CD14-positive monocyte (primary cell): Measurements from ENCODE around the gene RTN4R. TPM values are rescaled to one million over a fixed set of nuclear protein-coding genes. Genes with fewer than 3 reads are reported as not detected.

ENCODE experiments used
- DNase-seq, 3 donors: peaks; one replicate each; pipeline ENCODE4 v3.0.0-alpha.2; 2011 to 2022
- H2AFZ ChIP-seq: 2 replicates; pipeline ENCODE4 v1.6.0; 2012; ENCODE audit warnings: mild to moderate bottlenecking, low read depth, low read length, inconsistent platforms; ENCODE audit not compliant: insufficient read depth, poor library complexity, severe bottlenecking
- H3K27ac ChIP-seq, 2 donors: 1 replicate in 1 of 2; 2 replicates in 1 of 2; pipeline ENCODE4 v1.5.1; 2012 to 2013; ENCODE audit warnings: low read length in 2 of 2, control low read depth in 1 of 2, inconsistent platforms in 1 of 2, low read depth in 1 of 2, mild to moderate bottlenecking in 1 of 2
- H3K27me3 ChIP-seq, 2 donors: one replicate each; pipeline versions ENCODE4 v1.6.0 to v1.6.1; 2011 to 2013; ENCODE audit warnings: low read length in 2 of 2; ENCODE audit not compliant: control insufficient read depth in 2 of 2, insufficient read depth in 2 of 2
- H3K36me3 ChIP-seq, 2 donors: replicated peaks in 1 of 2; 1 replicate in 1 of 2; 2 replicates in 1 of 2; pipeline versions ENCODE4 v1.5.1 to v1.6.1; 2012 to 2013; ENCODE audit warnings: low read length in 2 of 2, control low read depth in 1 of 2, inconsistent platforms in 1 of 2, mild to moderate bottlenecking in 1 of 2; ENCODE audit not compliant: insufficient read depth in 2 of 2, control insufficient read depth in 1 of 2
- H3K4me1 ChIP-seq, 2 donors: 1 replicate in 1 of 2; 2 replicates in 1 of 2; pipeline versions ENCODE4 v1.5.1 to v1.6.1; 2012 to 2013; ENCODE audit warnings: low read length in 2 of 2, control low read depth in 1 of 2, inconsistent platforms in 1 of 2, mild to moderate bottlenecking in 1 of 2, moderate library complexity in 1 of 2; ENCODE audit not compliant: insufficient read depth in 2 of 2, control insufficient read depth in 1 of 2
- H3K4me2 ChIP-seq: replicated peaks from 2 replicates; pipeline ENCODE3; 2012; ENCODE audit warnings: low read length, moderate library complexity, mild to moderate bottlenecking; ENCODE audit not compliant: poor library complexity, severe bottlenecking; ENCODE audit errors: extremely low read depth
- H3K4me3 ChIP-seq, 3 experiments: fragments of 200-600 bp in 1 of 3; sonication (generic) in 1 of 3; replicated peaks in 1 of 3; 1 replicate in 2 of 3; 2 replicates in 1 of 3; pipeline ENCODE4 v1.5.1; 2011 to 2013; ENCODE audit warnings: low read length in 3 of 3, mild to moderate bottlenecking in 3 of 3, control low read depth in 2 of 3, low read depth in 2 of 3, inconsistent platforms in 1 of 3, moderate library complexity in 1 of 3
- H3K79me2 ChIP-seq: 2 replicates; pipeline ENCODE4 v1.6.0; 2012; ENCODE audit warnings: mild to moderate bottlenecking, control low read depth, inconsistent platforms, low read length, moderate library complexity; ENCODE audit not compliant: insufficient read depth
- H3K9ac ChIP-seq: 2 replicates; pipeline ENCODE4 v1.6.0; 2017; ENCODE audit warnings: low read length, mild to moderate bottlenecking; ENCODE audit not compliant: insufficient read depth, poor library complexity, severe bottlenecking
- H3K9me3 ChIP-seq, 2 donors: replicated peaks in 1 of 2; 1 replicate in 1 of 2; 2 replicates in 1 of 2; pipeline versions ENCODE4 v1.5.1 to v1.6.1; 2012 to 2013; ENCODE audit warnings: low read length in 2 of 2, control low read depth in 1 of 2; ENCODE audit not compliant: control insufficient read depth in 1 of 2, insufficient read depth in 1 of 2
- H4K20me1 ChIP-seq: 2 replicates; pipeline ENCODE4 v1.6.0; 2012; ENCODE audit warnings: mild to moderate bottlenecking, low read length, control low read depth, moderate library complexity; ENCODE audit not compliant: insufficient read depth
- H3K27ac Mint-ChIP-seq, 7 donors: one replicate each; pipeline ENCODE4 v1.8.0; 2020; ENCODE audit warnings: mild to moderate bottlenecking in 7 of 7, mixed read lengths in 7 of 7, moderate library complexity in 6 of 7, inconsistent platforms in 2 of 7
- H3K27me3 Mint-ChIP-seq, 3 donors: one replicate each; pipeline ENCODE4 v1.8.0; 2021 to 2022; ENCODE audit warnings: low read depth in 3 of 3, mild to moderate bottlenecking in 3 of 3, mixed read lengths in 3 of 3, moderate library complexity in 3 of 3, inconsistent platforms in 1 of 3
- H3K36me3 Mint-ChIP-seq, 2 donors: one replicate each; pipeline ENCODE4 v1.8.0; 2020; ENCODE audit warnings: mixed read lengths in 2 of 2, inconsistent platforms in 1 of 2, mild to moderate bottlenecking in 1 of 2
- H3K4me1 Mint-ChIP-seq: one replicate; pipeline ENCODE4 v1.8.0; 2020; ENCODE audit warnings: mild to moderate bottlenecking, mixed read lengths
- H3K4me3 Mint-ChIP-seq, 2 donors: one replicate each; pipeline ENCODE4 v1.8.0; 2020; ENCODE audit warnings: mild to moderate bottlenecking in 2 of 2, mixed read lengths in 2 of 2, moderate library complexity in 1 of 2
- H3K9me3 Mint-ChIP-seq, 7 donors: one replicate each; pipeline ENCODE4 v1.8.0; 2020 to 2022; ENCODE audit warnings: mixed read lengths in 7 of 7, mild to moderate bottlenecking in 6 of 7, moderate library complexity in 6 of 7, inconsistent platforms in 2 of 7
- WGBS: methylation state at CpG from one replicate; pipeline ENCODE4 v1.1.5; 2013; ENCODE audit warnings: missing lambda C conversion rate; ENCODE audit not compliant: insufficient coverage; 5-methylcytosine and 5-hydroxymethylcytosine counted together
- intact Hi-C, 2 donors: fragments of 100-400 bp; cut with micrococcal nuclease; formaldehyde crosslinking; loops; one replicate each; pipeline versions ENCODE4 v1.15.0 to v1.15.1; 2023
- polyA plus RNA-seq, 3 donors: library from polyadenylated mRNA; depleted of rRNA in 1 of 3; unstranded in 2 of 3; stranded (reverse) in 1 of 3; fragments of 300-500 nt in 2 of 3; fragments of >200 nt in 1 of 3; fragmentation: Illumina TruSeq in 2 of 3; gene quantifications; 1 replicate in 2 of 3; 2 replicates in 1 of 3; pipeline ENCODE4 v1.2.3, GENCODE V29; 2012 to 2021
- TF ChIP-seq, protein P1 (sequence below): fragments of 200-600 bp; IDR thresholded peaks from one replicate; pipeline ENCODE4 v1.8.0; 2022; ENCODE audit warnings: antibody characterized with exemption, mild to moderate bottlenecking

Gene RTN4R
- polyA plus RNA-seq, 3 donors: not detected

DNA sequence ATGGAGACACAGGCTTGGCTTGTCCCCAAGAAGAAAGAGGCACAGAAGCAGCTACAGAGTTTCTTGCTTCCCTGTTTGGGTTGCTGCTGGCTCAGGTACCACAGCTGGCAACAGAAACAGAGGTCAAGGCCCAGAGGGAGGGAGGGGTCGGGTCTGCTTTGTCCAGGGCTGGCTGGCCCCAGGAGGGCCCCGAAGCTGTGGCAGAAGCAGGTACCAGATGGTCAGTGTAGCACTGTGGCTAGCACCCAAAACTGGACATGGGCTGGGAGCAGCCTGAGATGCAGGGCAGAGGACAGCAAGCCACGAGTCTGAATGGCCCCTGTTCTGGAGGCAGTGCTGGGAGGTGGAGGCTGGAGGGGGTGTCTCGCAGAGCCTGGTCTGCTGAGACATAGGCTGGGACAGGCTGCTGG lies 65.0 kb downstream of the RTN4R start:
- no peak overlapping the region for H3K27ac ChIP-seq
- peak overlapping the region in 2 of 7 donors; percentile 54 to 66 for H3K27ac Mint-ChIP-seq
- H3K27me3 Mint-ChIP-seq: peaks cover 0 to 2% (median 2%) of the 10 kb centered on the region in 3 donors
- peak overlapping the region; percentile 2 for H2AFZ ChIP-seq
- H3K36me3 ChIP-seq: no peaks in the 10 kb centered on the region
- H3K79me2 ChIP-seq: peaks cover 11% of the 10 kb centered on the region
- no peaks in the 10 kb centered on the region for H4K20me1 ChIP-seq
- H3K4me1 ChIP-seq: peaks cover 23 to 35% of the 10 kb centered on the region in 2 donors
- no peaks in the 10 kb centered on the region for H3K36me3 Mint-ChIP-seq
- no peak overlapping the region for H3K9ac ChIP-seq
- no peak for DNase-seq
- TF ChIP-seq, protein P1, sequence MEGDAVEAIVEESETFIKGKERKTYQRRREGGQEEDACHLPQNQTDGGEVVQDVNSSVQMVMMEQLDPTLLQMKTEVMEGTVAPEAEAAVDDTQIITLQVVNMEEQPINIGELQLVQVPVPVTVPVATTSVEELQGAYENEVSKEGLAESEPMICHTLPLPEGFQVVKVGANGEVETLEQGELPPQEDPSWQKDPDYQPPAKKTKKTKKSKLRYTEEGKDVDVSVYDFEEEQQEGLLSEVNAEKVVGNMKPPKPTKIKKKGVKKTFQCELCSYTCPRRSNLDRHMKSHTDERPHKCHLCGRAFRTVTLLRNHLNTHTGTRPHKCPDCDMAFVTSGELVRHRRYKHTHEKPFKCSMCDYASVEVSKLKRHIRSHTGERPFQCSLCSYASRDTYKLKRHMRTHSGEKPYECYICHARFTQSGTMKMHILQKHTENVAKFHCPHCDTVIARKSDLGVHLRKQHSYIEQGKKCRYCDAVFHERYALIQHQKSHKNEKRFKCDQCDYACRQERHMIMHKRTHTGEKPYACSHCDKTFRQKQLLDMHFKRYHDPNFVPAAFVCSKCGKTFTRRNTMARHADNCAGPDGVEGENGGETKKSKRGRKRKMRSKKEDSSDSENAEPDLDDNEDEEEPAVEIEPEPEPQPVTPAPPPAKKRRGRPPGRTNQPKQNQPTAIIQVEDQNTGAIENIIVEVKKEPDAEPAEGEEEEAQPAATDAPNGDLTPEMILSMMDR: no peak
- H3K4me3 ChIP-seq: no peak overlapping the region
- no peaks in the 10 kb centered on the region for H3K9me3 Mint-ChIP-seq
- H3K4me3 Mint-ChIP-seq: no peak overlapping the region
- WGBS: 98% methylated on average over 4 of the region's 4 CpGs
- H3K4me2 ChIP-seq: no peak overlapping the region
- no peaks in the 10 kb centered on the region for H3K9me3 ChIP-seq
- H3K4me1 Mint-ChIP-seq: peaks cover 25% of the 10 kb centered on the region
- intact Hi-C loops: no loop called here
- no peaks in the 10 kb centered on the region for H3K27me3 ChIP-seq

DNA sequence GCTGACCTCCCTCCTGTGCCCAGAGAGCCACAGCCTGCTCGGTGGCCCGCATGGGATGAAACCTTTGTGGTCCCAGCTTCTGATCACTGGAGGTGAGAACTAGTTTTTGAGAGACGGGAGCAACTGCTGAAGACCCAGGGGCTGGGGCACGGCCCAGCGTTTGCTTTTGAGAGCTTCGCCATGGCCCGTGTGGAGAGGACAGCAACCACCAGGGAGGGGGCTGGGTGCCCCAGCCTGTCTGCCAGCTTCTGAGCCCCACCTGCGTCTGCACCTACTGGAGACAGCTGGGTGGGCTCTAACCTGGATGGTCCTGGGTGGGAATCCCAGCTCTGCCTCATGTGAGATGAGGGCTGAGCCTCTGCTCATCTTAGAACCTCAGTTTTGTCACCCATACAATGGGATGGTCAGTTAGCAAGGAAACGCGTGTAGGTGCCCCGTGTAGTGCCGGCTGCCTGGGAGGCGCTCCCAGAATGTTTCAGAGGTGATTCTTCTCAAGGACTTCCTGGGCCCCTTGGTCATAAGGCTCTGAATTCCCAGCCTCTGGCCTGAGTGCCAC lies 66.2 kb downstream of the RTN4R start:
- H3K27ac Mint-ChIP-seq: no peak overlapping the region

More for the DNA sequence above, 66.2 kb downstream of the RTN4R start:
- no peak overlapping the region for H3K4me3 Mint-ChIP-seq
- Histone ChIP-seq H4K20me1 (no peaks in the 10 kb centered on the region), H3K27me3 (no peaks in the 10 kb centered on the region), H3K79me2 (peaks cover 7% of the 10 kb centered on the region), H3K4me3 (no peak overlapping the region), H3K36me3 (no peaks in the 10 kb centered on the region), H3K4me2 (no peak overlapping the region), H3K4me1 (peaks cover 18 to 25% of the 10 kb centered on the region in 2 donors), H3K9ac (no peak overlapping the region), H2AFZ (no peak overlapping the region), H3K27ac (no peak overlapping the region), H3K9me3 (no peaks in the 10 kb centered on the region)
- 99% methylated on average over 10 of the region's 13 CpGs for WGBS
- TF ChIP-seq, protein P1: no peak
- H3K27me3 Mint-ChIP-seq: peaks cover 0 to 2% (median 2%) of the 10 kb centered on the region in 3 donors
- no peaks in the 10 kb centered on the region for H3K9me3 Mint-ChIP-seq
- intact Hi-C loops: no loop called here
- H3K36me3 Mint-ChIP-seq: no peaks in the 10 kb centered on the region
- no peak for DNase-seq
- peaks cover 14% of the 10 kb centered on the region for H3K4me1 Mint-ChIP-seq
